AG09319 (cell line): ENCODE results near the gene GRAMD2A.

ENCODE experiments used
- DNase-seq: peaks from one replicate; pipeline ENCODE4 v3.0.0-alpha.2; 2010; ENCODE audit warnings: low read depth; ENCODE audit errors: extremely low read depth
- CTCF ChIP-seq: IDR thresholded peaks from 2 replicates; pipeline ENCODE4 v1.5.1; 2011; ENCODE audit warnings: low read depth, mild to moderate bottlenecking, inconsistent platforms, low read length, moderate library complexity

GRAMD2A gene

GRCh38 chr15:72117486-72118016, 80.0 kb downstream of the GRAMD2A start:
- no peak for TF ChIP-seq CTCF
- peak; percentile 57 for DNase-seq

DNA sequence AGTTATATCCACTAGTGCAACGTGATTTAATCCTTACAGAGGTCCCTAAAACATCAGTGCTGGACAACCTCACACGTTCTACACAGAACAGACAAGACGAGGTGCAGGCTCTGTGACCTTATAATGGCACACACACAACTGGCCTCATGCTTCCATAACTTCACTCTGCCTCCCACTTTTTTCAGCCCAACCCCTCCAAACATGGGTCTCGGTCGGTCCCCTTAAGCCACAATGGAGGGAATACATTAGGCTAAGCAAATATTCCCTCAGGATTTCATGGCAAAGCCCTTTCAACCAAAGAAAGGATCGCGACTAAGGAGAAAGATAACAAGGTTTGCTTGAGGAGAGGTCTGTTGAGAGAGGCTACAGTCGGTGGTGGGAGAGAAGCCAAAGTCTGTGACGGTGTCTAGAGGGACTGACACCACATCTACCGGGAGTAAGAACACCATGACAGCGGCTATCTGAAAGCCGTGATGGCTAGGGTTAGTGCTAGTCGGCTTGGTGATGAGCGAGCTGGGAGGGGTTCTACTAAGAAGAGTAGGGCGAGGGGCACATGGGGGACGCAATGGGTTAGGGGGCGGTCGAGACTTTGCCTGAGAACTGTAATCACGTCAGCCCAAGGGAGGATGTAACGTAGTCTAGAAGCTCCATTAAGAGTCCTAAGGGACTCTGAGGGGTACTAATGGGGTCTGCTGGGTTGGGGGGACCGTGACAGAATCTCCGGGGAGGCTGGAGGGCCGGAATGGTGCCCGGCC, 80.7 kb downstream of the GRAMD2A start:
- no peak for DNase-seq
- TF ChIP-seq CTCF: no peak

GRCh38 chr15:72113347-72114031, 84.1 kb downstream of the GRAMD2A start:
- no peak for TF ChIP-seq CTCF
- DNase-seq: no peak

DNA sequence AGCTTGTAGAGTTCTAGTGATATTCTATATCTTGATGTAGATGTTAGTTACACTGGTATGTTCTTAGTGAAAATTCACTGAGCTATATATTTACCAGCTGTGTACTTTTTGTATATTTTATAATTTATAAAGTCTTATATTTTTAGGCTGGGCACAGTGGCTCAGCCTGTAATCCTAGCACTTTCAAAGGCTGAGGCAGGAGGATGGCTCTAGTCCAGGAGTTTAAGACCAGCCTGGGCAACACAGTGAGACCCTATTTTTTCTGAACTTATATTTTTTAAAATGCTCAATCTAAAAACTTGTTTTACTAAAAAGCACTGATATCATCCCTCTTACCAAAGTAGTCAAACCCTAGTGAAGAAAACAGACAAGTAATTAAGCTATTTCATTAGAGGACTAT, 84.8 kb downstream of the GRAMD2A start:
- no peak for DNase-seq
- no peak for TF ChIP-seq CTCF

- TF ChIP-seq CTCF: no peak
- no peak for DNase-seq
Observed at GRCh38 chr15:72112116-72112515, 85.5 kb downstream of the GRAMD2A start.

DNA sequence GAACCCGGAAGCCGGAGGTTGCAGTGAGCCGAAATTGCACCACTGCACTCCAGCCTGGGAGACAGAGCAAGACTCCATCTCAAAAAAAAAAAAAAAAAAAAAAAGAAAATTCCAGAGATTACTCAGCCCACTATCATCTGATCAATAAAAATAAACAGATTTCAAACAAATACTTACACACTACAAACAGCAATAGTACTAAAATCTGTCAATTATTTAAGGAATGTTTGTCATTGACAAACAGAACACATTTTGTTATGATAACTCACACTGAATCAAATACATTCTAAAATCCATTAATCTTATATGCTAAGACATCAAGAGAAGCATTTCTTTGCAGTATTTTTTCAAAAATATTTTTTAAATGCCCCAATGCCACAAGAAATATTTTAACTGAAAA, 87.2 kb downstream of the GRAMD2A start:
- no peak for DNase-seq
- TF ChIP-seq CTCF: no peak
